Stromal cell of bone marrow (primary cell): ENCODE measurements around the gene PRSS57.
"Not testable (repeated sequence)": the region's sequence is repeated elsewhere in the genome, so short reads cannot be mapped to it uniquely, and the experiment has no call there.

Experiments
- DNase-seq: peaks from one replicate; pipeline ENCODE4 v3.0.0-alpha.2; 2012; ENCODE audit warnings: low read depth

The PRSS57 gene

DNA sequence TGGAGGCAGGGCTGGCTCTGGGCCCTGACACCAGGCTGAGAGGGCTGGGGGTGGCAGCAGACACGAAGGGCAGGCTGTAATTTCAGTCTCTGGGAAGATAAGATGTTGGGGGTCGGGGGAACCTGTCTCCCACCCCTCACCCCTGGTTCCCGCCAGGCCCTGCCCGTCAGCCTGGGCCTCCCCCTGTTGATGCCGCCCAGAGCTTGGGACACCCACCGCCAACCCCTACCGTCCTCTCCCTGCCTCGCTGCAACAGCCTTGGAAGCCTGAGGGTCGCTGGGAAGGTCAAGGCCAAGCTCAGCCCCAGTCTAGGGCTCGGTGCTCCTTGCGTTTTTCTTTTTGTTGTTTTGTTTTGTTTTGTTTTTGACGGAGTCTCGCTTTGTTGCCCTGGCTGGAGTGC is 28.0 kb upstream of the PRSS57 start:
- DNase-seq = no peak

DNA sequence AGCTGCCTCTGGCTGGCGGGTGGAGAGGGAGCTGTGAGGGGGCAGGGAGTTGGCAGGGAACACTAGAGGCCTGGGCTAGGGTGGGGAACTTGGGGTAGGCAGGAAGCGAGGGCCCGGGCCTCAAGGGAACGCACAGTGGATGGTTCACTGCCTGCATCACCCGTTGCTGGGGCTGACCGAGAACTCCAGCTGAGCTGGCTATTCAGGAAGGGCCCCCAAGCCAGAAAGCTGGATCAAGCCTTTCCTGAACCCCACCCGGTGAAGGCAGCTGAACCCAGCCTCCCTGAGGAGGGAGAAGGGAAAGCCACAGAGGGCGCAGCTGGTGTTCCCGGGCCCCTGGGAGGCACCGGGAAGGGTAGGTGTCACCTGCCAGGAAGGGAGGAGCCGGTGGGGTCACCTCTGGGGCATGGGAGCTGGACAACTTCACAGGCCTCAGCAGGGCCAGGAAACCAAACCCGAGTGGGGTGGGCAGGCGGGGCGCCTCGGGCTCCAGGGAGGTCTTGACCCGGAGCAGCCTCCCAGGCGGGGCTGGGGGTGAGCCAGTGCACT is 27.4 kb upstream of the PRSS57 start:
- DNase-seq = no peak

DNA sequence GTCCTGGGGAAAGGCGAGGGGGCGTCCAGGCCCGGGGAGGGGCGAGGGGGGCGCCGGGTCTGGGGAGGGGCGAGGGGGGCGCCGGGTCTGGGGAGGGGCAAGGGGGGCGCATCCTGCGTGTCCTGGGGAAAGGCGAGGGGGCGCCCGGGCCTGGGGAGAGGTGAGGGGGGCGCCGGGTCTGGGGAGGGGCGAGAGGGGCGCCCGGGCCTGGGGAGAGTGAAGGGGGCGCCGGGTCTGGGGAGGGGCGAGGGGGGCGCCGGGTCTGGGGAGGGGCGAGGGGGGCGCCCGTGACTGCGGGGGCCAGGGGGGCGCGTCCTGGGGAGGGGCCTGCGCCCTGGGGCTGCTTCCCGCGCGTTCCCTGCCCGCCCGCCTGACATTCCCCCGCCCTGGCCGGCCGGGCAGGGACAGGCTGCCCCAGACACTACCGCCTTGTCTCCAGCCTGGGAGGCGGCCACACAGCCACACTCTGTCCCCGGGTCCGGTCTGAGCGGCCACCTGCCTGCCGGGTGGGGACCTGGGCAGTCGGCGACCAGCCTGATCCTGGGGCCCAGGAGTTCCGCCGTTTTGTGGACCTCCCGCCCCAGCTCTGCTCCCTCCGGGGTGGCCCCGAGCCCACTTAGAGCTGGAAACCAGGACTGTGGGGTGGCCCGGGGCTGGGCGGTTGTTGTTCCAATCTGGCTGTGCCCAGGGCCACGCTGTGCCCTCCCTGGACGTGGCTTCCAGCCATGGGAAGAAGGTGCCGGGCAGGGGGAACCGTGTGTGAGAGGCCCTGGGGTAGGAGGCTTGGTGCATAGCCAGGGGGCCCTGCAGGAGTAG is 25.3 kb upstream of the PRSS57 start:
- no peak for DNase-seq

DNA sequence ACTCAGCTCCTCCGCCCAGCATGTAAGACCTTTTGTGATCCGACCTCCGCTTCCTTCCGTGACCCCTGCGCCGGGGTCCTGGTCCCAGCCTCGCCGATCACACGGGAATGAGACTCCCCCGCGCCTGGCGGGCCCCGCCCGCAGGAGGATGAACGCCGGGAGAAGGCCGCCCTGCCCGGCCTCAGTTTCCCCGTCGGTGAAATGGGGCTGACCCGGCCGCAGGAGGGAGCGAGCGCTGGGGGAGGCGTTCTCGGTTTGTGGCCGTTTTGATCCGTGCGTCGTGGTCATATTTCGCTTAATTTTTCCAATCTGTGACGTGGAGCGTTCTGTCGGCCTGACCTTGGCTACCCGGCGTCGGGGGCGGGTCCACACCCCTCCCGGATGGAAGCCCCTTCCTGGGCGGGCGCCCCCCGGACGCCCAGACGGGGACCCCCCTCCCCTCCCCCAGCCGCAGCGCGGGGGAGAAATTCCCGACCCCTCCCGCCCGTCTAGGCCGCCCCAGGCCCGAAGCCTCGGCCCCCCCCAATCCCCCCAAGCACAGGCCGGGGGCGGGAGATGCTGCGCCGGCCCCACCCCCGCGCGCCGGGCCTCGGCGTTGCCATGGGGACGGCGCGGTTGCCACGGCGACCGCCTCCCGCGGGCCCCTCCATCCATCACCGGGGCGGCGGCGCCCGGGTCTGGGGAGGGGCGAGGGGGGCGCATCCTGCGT is 24.5 kb upstream of the PRSS57 start:
- DNase-seq = no peak

DNA sequence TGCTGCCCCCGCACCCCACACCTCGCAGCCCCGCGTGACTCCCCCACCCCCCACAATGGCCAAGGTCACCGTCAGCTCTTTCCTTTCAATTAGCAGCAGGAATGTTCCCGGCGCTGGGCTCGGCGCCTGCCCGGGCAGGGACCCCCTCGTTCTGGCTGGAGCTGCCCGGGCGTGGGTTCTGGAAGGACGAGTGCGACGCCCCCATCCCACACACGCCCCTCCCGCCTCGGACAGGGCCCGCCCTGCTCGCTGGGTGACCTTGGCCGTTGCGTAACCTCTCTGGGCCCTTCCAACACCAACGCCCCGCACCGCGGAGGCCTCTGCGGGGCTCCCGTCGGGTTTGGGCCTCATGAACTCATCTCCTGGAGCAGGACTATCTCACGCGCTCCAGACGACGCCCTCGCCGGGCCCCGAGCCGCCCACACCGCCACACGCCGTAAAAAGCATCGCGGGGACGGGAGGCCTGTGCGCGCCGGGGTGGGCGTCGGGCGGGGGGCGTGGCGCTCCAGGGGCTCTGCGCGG is 23.8 kb upstream of the PRSS57 start:
- DNase-seq = peak; percentile 53

DNA sequence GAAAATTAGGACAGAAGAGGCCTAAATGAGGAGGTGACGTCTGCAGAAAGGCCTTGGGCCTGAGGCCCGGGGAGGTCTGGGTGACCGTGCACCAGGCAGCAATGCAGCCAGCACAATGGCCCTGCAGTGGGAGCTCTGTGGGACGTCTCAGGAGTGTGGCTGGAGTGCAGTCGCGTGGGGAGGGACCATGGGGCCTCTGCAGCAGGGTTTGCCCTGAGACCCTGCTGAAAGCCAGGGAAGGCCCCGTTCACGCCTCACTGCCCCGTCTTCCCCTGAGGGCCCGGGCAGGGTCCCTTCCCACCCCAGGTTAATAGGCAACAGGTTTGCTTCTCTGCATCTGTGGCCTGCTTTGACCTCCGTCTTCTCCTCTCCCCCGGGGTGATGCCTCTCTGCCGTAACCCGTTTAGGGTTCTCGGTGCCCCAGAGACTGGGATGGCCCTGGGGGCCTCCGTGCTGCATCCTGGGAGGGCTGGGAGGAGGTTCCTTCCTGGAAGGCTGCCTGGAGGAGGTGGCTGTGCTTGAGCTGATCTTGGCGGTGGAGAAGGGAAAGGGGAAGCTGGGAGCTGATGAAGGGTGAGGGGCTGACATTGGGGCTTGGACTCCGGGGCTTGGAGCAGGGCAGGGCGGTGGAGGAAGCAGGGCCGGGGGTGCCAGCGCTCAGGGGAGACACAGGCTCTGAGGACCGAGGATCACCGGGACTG is 23.1 kb upstream of the PRSS57 start:
- DNase-seq = no peak

DNA sequence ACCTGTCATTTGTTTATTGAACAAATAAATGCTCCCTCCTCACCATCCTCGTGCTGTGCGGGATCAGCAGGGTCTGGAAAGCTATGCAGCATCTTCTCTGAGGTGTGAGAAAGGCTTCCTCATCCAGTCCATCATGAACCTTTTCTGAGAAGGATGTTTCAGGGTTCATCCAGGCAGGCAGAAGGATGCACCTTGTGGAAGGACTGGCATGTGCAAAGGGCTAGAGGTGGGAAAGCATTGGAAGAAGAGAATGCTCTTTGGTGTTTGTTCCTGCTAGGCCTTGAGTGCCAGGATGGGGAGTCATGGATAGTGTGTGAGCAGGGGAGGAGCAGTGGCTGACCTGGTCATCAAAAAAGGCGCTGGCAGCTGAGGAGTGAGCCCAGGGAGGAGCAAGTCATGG is 20.1 kb upstream of the PRSS57 start:
- DNase-seq = no peak

DNA sequence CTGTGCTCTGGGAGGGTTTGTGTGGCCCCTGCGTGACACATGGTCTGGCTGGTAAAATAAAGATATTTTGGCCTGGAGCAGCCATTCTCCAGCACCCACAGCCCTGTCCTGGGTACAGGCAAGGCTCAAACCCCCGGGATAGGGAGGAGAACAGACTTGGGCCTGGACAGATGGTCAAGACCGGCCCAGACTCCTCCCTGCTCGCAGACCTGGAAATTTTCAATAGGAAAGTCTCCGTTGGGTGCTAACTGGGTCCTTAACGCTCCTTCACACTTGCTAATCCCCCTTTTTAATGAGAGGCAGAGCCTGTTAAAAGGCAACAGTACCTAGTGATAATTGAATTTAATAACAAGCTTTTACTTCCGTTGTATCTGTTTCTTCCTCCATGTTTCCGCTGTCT is 16.0 kb upstream of the PRSS57 start:
- no peak for DNase-seq

DNA sequence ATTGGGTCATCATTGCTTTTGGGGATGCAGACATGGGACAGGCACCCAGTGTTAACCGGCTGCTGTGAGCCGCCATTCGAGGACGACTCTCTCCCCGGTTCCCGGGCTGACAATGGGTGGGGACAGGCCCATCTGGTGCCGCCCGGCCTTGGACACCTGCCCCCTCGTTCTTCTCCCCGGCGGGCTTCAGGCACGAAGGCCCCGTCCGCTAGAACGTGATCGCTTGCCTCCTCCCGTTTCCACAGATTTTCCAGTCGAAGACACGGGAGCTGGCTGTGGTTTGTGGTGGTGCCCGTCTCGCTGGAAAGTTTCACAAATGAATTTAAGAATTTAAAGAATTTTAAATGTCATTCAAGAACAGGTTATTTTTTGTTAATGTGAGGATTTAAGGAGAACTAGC is 15.5 kb upstream of the PRSS57 start:
- DNase-seq = no peak

DNA sequence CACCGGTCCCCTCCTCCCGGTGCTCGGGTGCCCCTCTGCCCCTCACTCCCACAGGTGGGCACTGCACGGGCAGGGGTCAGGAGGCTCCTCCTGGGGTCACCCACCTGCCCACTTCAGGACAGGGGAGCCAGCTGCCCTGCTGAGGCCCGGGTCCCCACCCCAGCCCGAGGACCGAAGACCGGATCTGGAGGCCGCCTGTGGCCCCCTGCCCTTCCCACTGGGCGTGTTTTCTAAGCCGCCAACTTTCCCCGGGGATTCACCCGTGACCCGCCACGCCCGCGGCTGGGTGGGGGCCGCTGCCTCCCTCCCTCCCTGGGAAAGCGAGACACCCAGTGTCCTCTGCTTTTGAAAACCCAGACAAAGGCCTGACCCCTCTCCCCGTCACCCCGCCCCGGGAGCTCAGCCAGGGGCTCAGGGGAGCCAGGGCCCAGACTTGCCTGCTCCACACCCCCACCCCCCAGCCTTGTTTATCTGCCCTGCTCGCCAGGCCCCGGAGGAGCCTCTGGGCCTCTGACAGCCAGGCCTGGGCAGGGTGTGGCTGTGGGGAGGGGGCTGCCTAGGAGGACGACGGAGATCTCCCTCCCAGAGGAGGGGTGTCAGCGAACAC is 14.8 kb upstream of the PRSS57 start:
- DNase-seq = no peak

DNA sequence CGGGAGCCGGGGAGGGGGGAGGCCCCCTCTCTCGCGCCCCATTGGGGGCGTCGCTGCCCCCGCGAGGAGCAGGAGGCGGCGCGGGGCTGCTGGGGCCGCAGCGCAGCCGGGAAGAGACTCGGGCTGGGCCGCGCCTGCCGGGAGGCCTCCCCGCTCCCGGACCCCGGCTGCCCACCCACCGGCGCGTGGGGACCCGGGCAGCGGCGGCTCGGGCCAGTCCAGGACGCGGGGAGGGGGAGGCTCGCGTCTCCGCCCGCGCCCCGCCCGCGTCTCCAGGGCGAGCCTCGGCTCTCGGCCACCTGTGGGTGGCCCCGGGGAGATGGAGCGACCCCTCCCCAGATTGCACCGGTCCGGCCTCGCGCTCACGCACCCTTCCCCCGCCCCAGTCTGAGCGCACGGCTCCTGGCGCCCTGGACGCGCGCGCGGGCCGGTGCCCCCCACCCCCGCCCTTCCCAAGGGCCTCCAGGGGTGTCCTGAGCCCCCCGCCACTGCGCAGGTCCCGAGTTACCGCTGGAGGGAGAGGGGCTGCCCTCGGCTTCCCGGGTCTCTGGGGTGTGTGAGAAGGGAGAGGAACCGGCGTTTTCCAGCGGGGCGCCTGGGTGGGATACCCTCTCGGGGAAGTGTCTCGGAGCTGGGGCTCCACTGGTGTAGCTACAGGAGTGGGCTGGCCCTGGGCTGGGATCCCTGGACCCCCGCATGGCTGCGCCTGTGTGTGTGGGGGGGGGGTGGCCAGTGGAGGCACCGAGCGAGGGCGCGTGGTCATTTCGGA is 14.1 kb upstream of the PRSS57 start:
- no peak for DNase-seq

DNA sequence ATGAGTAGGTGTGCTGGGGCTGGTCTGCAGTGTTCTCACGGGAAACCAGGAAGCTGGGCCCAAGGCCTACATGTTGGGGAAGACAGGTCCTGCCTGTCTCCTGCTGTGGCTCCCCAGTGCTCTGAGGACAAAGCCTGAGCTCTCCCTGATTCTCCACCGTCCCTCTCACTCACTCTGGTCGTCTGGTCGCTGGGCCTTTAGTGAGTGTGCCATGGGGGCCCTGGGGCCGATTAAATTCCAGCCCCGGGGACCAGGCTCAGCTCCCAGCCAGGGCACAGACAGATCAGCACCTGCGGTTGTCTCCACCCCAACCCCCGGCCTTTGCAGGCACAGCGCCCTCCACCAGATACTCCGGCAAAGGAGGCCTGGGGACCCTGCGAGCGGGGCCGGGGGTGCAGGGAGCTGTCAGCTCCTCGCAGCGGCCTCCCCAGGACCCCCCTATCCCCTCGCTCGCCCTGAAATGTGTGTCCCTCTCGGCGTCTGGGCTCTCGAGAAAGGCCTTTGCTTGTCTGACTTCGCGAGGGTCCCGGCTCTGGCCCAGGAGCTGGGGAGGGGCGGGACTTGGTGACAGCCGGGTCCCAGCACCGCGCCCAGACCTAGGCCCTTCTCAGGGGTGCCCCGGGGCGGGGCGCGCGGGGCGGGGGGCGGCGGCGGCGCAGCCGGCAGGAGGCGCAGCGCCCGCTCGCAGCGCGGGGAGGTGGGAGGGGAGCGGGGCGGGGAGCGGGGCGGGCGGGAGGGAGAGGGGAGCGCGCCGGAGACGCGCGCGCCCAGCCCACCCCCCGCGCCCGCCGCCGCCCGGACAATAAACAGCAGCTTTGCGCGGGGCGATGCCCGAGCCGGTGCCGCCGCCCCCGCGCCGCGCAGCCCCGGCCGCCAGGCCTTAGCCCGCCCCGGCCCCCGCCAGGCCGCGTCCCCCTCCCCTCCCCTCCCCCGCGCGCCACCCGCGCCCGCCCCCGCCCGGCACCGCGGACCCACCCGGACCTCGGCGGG is 13.2 kb upstream of the PRSS57 start, which contains the start of gene PALM:
TSS of gene PALM (plus strand) at position 782 of the 990 bp plus-strand sequence. CDS start 212 bp downstream, outside the sequence.
- no peak for DNase-seq

DNA sequence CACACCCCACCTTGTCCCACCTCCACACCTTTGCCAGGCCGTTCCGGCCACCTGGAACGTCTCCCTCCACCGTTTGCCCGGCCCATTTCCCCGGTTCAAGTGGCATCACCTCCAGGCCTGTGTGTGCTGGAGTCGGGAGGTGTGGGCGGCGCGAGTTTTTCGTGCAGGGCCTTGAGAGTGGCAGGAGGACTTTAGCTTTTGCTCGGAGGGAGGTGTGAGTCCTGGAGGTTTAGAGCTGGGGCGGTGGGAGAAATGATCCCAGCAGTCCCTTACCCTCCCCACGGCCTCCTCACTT is 9.1 kb upstream of the PRSS57 start:
- DNase-seq = no peak

DNA sequence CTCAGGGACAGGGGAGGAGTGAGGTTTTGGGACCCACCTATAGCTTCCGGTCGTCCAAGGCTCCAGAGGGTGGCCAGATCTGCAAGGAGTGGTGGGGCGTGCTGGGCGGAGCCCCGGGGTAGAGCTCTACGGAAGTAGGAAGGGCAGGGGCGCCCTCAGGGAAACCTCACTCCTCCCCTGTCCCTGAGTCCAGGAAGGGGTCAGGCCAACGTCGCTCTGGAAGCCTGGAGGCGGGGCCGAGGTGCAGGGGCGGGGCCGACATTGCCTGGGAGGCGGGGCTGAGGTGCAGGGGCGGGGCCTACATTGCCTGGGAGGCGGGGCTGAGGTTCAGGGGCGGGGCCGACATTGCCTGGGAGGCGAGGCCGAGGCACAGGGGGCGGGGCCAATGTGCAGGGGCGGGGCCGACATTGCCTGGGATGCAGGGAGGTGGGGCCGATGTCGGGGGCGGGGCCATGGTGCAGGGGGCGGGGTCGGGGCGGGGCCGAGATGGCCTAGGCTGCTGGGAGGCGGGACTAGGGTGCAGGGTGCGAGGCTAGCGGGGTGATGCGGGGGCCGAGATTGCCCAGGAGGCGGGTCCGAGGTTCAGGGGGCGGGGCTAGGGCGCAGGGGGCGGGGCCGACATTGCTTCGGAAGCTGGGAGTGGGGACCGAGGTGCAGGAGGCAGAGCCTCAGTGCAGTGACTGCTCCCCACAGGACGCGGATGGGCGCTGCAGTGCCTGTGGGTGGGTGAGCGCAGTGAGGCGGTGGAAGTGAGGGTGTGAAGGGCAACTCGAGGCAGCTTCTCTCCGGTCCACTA is 8.6 kb upstream of the PRSS57 start:
- DNase-seq = no peak

DNA sequence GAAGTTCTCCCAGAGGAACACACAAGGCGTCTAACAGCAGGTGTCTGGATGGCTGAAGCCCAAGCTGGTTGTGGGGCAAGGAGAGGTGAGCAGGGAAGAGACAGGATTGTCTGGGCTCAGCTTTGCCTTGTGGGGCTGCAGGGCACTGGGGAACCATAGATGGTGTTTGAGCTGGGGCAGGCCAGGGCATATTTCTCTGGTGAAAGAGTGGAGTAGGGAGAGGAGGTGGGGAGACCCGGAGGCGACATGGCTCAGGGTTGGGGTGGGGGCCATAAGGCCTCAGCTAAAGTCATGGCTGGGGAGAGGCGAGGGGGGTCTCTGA is 8.0 kb upstream of the PRSS57 start:
- no peak for DNase-seq

DNA sequence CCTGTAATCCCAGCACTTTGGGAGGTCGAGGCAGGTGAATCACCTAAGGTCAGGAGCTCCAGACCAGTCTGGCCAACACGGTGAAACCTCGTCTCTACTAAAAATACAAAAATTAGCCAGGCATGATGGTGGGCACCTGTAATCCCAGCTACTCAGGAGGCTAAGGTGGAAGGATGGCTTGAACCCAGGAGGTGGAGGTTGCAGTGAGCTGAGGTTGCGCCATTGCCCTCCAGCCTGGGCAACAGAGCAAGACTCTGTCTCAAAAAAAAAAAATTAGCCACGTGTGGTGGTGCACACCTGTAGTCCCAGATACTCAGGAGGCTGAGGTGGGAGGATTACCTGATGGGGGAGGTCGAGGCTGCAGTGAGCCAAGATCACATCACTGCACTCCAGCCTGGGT is 7.6 kb upstream of the PRSS57 start:
- DNase-seq = not testable (repeated sequence)

DNA sequence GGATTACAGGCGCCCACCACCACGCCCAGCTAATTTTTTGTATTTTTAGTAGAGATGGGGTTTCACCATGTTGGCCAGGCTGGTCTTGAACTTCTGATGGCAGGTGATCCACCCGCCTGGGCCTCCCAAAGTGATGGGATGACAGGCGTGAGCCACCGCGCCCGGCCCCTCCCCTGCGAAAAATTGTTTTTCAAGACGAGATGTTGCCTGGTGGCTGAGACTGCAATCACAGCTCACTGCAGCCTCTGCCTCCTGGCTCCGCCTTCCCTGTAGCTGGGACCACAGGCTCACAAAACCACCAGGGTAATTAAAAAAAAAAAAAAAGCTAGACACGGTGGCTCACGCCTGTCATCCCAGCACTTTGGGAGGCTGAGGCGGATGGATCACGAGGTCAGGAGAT is 4.6 kb upstream of the PRSS57 start:
- DNase-seq = not testable (repeated sequence)

DNA sequence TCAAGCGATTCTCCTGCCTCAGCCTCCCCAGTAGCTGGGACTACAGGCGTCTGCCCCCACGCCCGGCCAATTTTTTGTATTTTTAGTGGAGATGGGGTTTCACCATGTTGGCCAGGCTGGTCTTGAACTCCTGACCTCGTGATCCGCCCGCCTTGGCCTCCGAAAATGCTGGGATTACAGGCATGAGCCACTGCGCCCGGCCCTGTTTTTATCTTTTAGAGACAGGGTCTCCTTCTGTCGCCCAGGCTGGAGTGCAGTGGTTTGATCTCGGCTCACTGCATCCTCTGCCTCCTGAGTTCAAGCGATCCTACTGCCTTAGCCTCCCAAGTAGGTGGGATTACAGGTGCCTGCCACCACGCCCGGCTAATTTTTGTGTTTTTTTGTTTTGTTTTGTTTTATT is 3.3 kb upstream of the PRSS57 start:
- DNase-seq = not testable (repeated sequence)
